GM12874 (cell line): ENCODE data around the gene FBXL2.

Experiments used
- CTCF ChIP-seq: IDR thresholded peaks from 2 replicates; pipeline ENCODE4 v1.5.1; 2011; ENCODE audit warnings: low read depth, mild to moderate bottlenecking, control low read depth, low read length, moderate library complexity; ENCODE audit not compliant: insufficient read depth

Gene FBXL2

GRCh38 chr3:33315826-33316225 lies 38.6 kb downstream of the FBXL2 start:
- no peak for TF ChIP-seq CTCF

GRCh38 chr3:33317963-33318709 lies 40.9 kb downstream of the FBXL2 start:
- TF ChIP-seq CTCF = no peak

GRCh38 chr3:33318710-33319380 lies 41.6 kb downstream of the FBXL2 start:
- TF ChIP-seq CTCF = no peak

- no peak for TF ChIP-seq CTCF
Measured at GRCh38 chr3:33322412-33322811, 45.2 kb downstream of the FBXL2 start.

- TF ChIP-seq CTCF = no peak
Measured at GRCh38 chr3:33331414-33331813, 54.2 kb downstream of the FBXL2 start.

- no peak for TF ChIP-seq CTCF
Measured at GRCh38 chr3:33334364-33334763, 57.1 kb downstream of the FBXL2 start.

- TF ChIP-seq CTCF = no peak
Measured at GRCh38 chr3:33339758-33340157, 62.5 kb downstream of the FBXL2 start.
